HEK293 (cell line): ENCODE data around the gene SMAD2.

ENCODE experiments used
- CTCF ChIA-PET: fragments of 350-600 bp; formaldehyde crosslinking; extraction: SDS; loops from one replicate; lab custom pipeline; 2021; ENCODE audit warnings: antibody characterized with exemption; lab: Yijun Ruan, JAX
- POLR2A ChIA-PET: fragments of 300-600 bp; formaldehyde crosslinking; extraction: SDS; loops from one replicate; lab custom pipeline; 2020; ENCODE audit warnings: antibody characterized with exemption, inconsistent platforms; lab: Yijun Ruan, JAX
- H3K27ac ChIP-seq: fragments of 200-500 bp; sonication (Bioruptor generic); 2 replicates; pipeline ENCODE4 v1.5.1; 2014; ENCODE audit warnings: low read depth, low read length, control low read depth, inconsistent platforms; ENCODE audit errors: extremely low read depth
- H3K36me3 ChIP-seq, 2 experiments: fragments of 200-500 bp in 1 of 2; sonication (Bioruptor generic) in 1 of 2; 1 replicate in 1 of 2; 2 replicates in 1 of 2; pipeline ENCODE4 v1.5.1; 2014 to 2017; ENCODE audit warnings: inconsistent platforms in 2 of 2, low read length in 2 of 2; ENCODE audit not compliant: control insufficient read depth in 2 of 2, insufficient read depth in 1 of 2
- H3K4me1 ChIP-seq: fragments of 200-500 bp; sonication (Bioruptor generic); 2 replicates; pipeline ENCODE4 v1.5.1; 2014; ENCODE audit warnings: mild to moderate bottlenecking, low read length, inconsistent platforms; ENCODE audit not compliant: control insufficient read depth, insufficient read depth
- H3K4me3 ChIP-seq: 2 replicates; pipeline ENCODE4 v1.5.1; 2011; ENCODE audit warnings: low read depth, mild to moderate bottlenecking, control low read depth, low read length, moderate library complexity
- H3K9me3 ChIP-seq: fragments of 200-500 bp; sonication (Bioruptor generic); 2 replicates; pipeline ENCODE4 v1.5.1; 2014; ENCODE audit warnings: low read depth, low read length, inconsistent platforms; ENCODE audit not compliant: control insufficient read depth, insufficient read depth
- GLIS2 ChIP-seq: fragments of 450-650 bp; formaldehyde crosslinking; IDR thresholded peaks from 2 replicates; pipeline ENCODE4 v1.5.1; 2016; ENCODE audit warnings: missing biosample characterization, missing genetic modification characterization
- MZF1 ChIP-seq: fragments of 450-650 bp; formaldehyde crosslinking; IDR thresholded peaks from 2 replicates; pipeline ENCODE4 v1.5.1; 2017; ENCODE audit warnings: missing biosample characterization, missing genetic modification characterization, borderline replicate concordance
- PRDM10 ChIP-seq: fragments of 450-650 bp; formaldehyde crosslinking; IDR thresholded peaks from 2 replicates; pipeline ENCODE4 v1.5.1; 2016; ENCODE audit warnings: missing biosample characterization, missing genetic modification characterization
- RBAK ChIP-seq: fragments of 450-650 bp; formaldehyde crosslinking; IDR thresholded peaks from 2 replicates; pipeline ENCODE4 v1.5.1; 2016; ENCODE audit warnings: missing biosample characterization, missing genetic modification characterization
- SP2 ChIP-seq: fragments of 450-650 bp; formaldehyde crosslinking; IDR thresholded peaks from 2 replicates; pipeline ENCODE4 v1.5.1; 2016; ENCODE audit warnings: missing biosample characterization, missing genetic modification characterization
- ZBTB26 ChIP-seq: fragments of 450-650 bp; formaldehyde crosslinking; optimal IDR thresholded peaks from 2 replicates; pipeline ENCODE3; 2016; ENCODE audit warnings: missing biosample characterization, mild to moderate bottlenecking, missing genetic modification characterization
- ZBTB44 ChIP-seq: fragments of 450-650 bp; IDR thresholded peaks from 2 replicates; pipeline ENCODE4 v1.5.1; 2018; ENCODE audit warnings: missing biosample characterization, mild to moderate bottlenecking, missing genetic modification characterization
- ZBTB8A ChIP-seq: fragments of 450-650 bp; formaldehyde crosslinking; IDR thresholded peaks from 2 replicates; pipeline ENCODE4 v1.5.1; 2016; ENCODE audit warnings: missing biosample characterization, missing genetic modification characterization
- ZNF19 ChIP-seq: fragments of 450-650 bp; formaldehyde crosslinking; IDR thresholded peaks from 2 replicates; pipeline ENCODE4; 2016; ENCODE audit warnings: missing biosample characterization, missing genetic modification characterization, low read depth
- ZNF26 ChIP-seq: fragments of 450-650 bp; formaldehyde crosslinking; IDR thresholded peaks from 2 replicates; pipeline ENCODE4 v1.5.1; 2016; ENCODE audit warnings: missing biosample characterization, missing genetic modification characterization
- ZNF398 ChIP-seq: fragments of 450-650 bp; formaldehyde crosslinking; IDR thresholded peaks from 2 replicates; pipeline ENCODE4 v1.5.1; 2017; ENCODE audit warnings: missing biosample characterization, missing genetic modification characterization
- ZNF449 ChIP-seq: fragments of 450-650 bp; formaldehyde crosslinking; IDR thresholded peaks from 2 replicates; pipeline ENCODE4 v1.5.1; 2017; ENCODE audit warnings: missing biosample characterization, mild to moderate bottlenecking, missing genetic modification characterization, moderate library complexity
- ZNF510 ChIP-seq: fragments of 450-650 bp; formaldehyde crosslinking; IDR thresholded peaks from 2 replicates; pipeline ENCODE4 v1.5.1; 2018; ENCODE audit warnings: mild to moderate bottlenecking, missing genetic modification characterization, missing biosample characterization; ENCODE audit not compliant: insufficient replicate concordance
- ZNF518A ChIP-seq: fragments of 450-650 bp; formaldehyde crosslinking; conservative IDR thresholded peaks from 2 replicates; pipeline ENCODE4 v1.5.1; 2016; ENCODE audit warnings: low read depth, missing biosample characterization, missing genetic modification characterization
- ZNF561 ChIP-seq: fragments of 450-650 bp; IDR thresholded peaks from 2 replicates; pipeline ENCODE4 v1.5.1; 2018; ENCODE audit warnings: missing biosample characterization, missing genetic modification characterization, borderline replicate concordance
- ZNF670 ChIP-seq: fragments of 450-650 bp; formaldehyde crosslinking; IDR thresholded peaks from 2 replicates; pipeline ENCODE4 v1.5.1; 2016; ENCODE audit warnings: missing biosample characterization, missing genetic modification characterization, low read depth
- ZSCAN30 ChIP-seq: fragments of 450-650 bp; IDR thresholded peaks from 2 replicates; pipeline ENCODE4 v1.5.1; 2018; ENCODE audit warnings: missing biosample characterization, mild to moderate bottlenecking, missing genetic modification characterization, moderate library complexity

The SMAD2 gene

GRCh38 chr18:47930199-47930930 lies at the start of gene SMAD2:
Gene SMAD2 (minus strand): TSS chr18:47930659. CDS start chr18:47896756, 33,903 bp downstream.
- ChIA-PET POLR2A (interaction anchor here (0.6 to 1.8 kb wide), 14 partner anchors 12 to 224 kb away, joined by 3 to 9 read pairs (median 4); no protein-coding TSS in a partner anchor), CTCF (interaction anchor here (0.6 to 1.4 kb wide), 4 partner anchors 40 to 81 kb away, joined by 3 read pairs; no protein-coding TSS in a partner anchor)
- Histone ChIP-seq H3K27ac (peak within 1 kb of the TSS; percentile 99), H3K36me3 (no peaks in the 10 kb centered on the region; a peak in 1 of 3 replicates), H3K4me1 (peaks cover 21% of the 10 kb centered on the region), H3K4me3 (peak within 1 kb of the TSS; percentile 78), H3K9me3 (no peaks in the 10 kb centered on the region)
- no peak for TF ChIP-seq ZNF26 (tag by site-specific recombination)
- TF ChIP-seq ZNF398 (tag by site-specific recombination) = peak; percentile 97
- no peak for TF ChIP-seq ZNF19 (tag by site-specific recombination)
- TF ChIP-seq ZSCAN30 (tag by site-specific recombination) = peak; percentile 86; the same call in 1 of the 2 replicates
- no peak for TF ChIP-seq ZBTB44 (tag by site-specific recombination)
- no peak for TF ChIP-seq MZF1 (tag by site-specific recombination)
- peak; percentile 76 for TF ChIP-seq ZBTB26 (tag by site-specific recombination)
- peak; percentile 69 for TF ChIP-seq ZBTB8A (tag by site-specific recombination)
- peak; percentile 70 for TF ChIP-seq SP2 (tag by site-specific recombination)
- peak; percentile 89 for TF ChIP-seq GLIS2 (tag by site-specific recombination)
- 0 out of 2 replicates have a peak, but pooled peaks have one; percentile 51 for TF ChIP-seq ZNF561 (tag by site-specific recombination)
- no peak for TF ChIP-seq ZNF518A (tag by site-specific recombination)
- peak; percentile 47; the same call in 1 of the 2 replicates for TF ChIP-seq ZNF449 (tag by site-specific recombination)
- no peak for TF ChIP-seq ZNF510 (tag by site-specific recombination)
- TF ChIP-seq RBAK (tag by site-specific recombination) = no peak
- no peak for TF ChIP-seq ZNF670 (tag by site-specific recombination)
- peak; percentile 40; the same call in 1 of the 2 replicates for TF ChIP-seq PRDM10 (tag by site-specific recombination)
